Activated CD8-positive, alpha-beta T cell treated with anti-CD3 and anti-CD28 coated beads for 36 hours (primary cell): ENCODE data around the gene CSNK2A3. TPM values are rescaled to one million over a fixed set of nuclear protein-coding genes. Genes with fewer than 3 reads are reported as not detected.

ENCODE experiments used
- ATAC-seq: fragments of 200-7000 bp; cut with Tn5 transposase; one replicate; pipeline ENCODE4 v1.10.0; 2021; ENCODE audit warnings: mild to moderate bottlenecking, moderate library complexity
- CTCF ChIA-PET: fragments of 350-600 bp; sonication (Branson Sonifier 250); formaldehyde crosslinking; loops from one replicate; lab custom pipeline; 2021; ENCODE audit warnings: antibody characterized with exemption; lab: Charles Lee
- POLR2A ChIA-PET: fragments of 350-600 bp; sonication (Branson Sonifier 250); formaldehyde crosslinking; loops from one replicate; lab custom pipeline; 2021; ENCODE audit warnings: antibody characterized with exemption; lab: Charles Lee
- DNase-seq: peaks from one replicate; pipeline ENCODE4 v3.0.0-alpha.2; 2020
- H3K27ac Mint-ChIP-seq: one replicate; pipeline ENCODE4 v1.8.0; 2021; ENCODE audit warnings: mild to moderate bottlenecking, mixed read lengths
- H3K27me3 Mint-ChIP-seq: one replicate; pipeline ENCODE4 v1.8.0; 2021; ENCODE audit warnings: mixed read lengths
- H3K36me3 Mint-ChIP-seq: one replicate; pipeline ENCODE4 v1.8.0; 2021; ENCODE audit warnings: low read depth, mixed read lengths
- H3K4me1 Mint-ChIP-seq: one replicate; pipeline ENCODE4 v1.8.0; 2021; ENCODE audit warnings: low read depth, mixed read lengths
- H3K4me3 Mint-ChIP-seq: one replicate; pipeline ENCODE4 v1.8.0; 2021; ENCODE audit warnings: mild to moderate bottlenecking, moderate library complexity, mixed read lengths
- H3K9me3 Mint-ChIP-seq: one replicate; pipeline ENCODE4 v1.8.0; 2021; ENCODE audit warnings: mixed read lengths
- CTCF ChIP-seq: fragments of 200-600 bp; IDR thresholded peaks from one replicate; pipeline ENCODE4 v1.8.0; 2022; ENCODE audit warnings: antibody characterized with exemption, mild to moderate bottlenecking
- intact Hi-C: fragments of 100-400 bp; cut with micrococcal nuclease; formaldehyde crosslinking; loops from one replicate; pipeline ENCODE4 v1.10.0; 2022
- total RNA-seq, 2 experiments: library from RNA; stranded (reverse); gene quantifications; one replicate each; pipeline ENCODE4 v1.2.3, GENCODE V29; 2021

CSNK2A3 gene
- total RNA-seq, 2 experiments from 2014 or later = 4.2 to 5.4 TPM

GRCh38 chr11:11349106-11349825, 3.8 kb downstream of the CSNK2A3 start:
- H3K36me3 Mint-ChIP-seq = no peaks in the 10 kb centered on the region
- H3K9me3 Mint-ChIP-seq = no peaks in the 10 kb centered on the region
- no peak overlapping the region for H3K4me3 Mint-ChIP-seq
- no peak for TF ChIP-seq CTCF
- no peak for ATAC-seq
- ChIA-PET POLR2A (no interaction called here), CTCF (no interaction called here)
- intact Hi-C loops = no loop called here
- H3K4me1 Mint-ChIP-seq = no peaks in the 10 kb centered on the region
- no peak for DNase-seq
- no peak overlapping the region for H3K27ac Mint-ChIP-seq
- peaks cover 3% of the 10 kb centered on the region for H3K27me3 Mint-ChIP-seq

- H3K27me3 Mint-ChIP-seq = peaks cover 5% of the 10 kb centered on the region
- H3K4me3 Mint-ChIP-seq = no peak overlapping the region
- H3K27ac Mint-ChIP-seq = no peak overlapping the region
- H3K9me3 Mint-ChIP-seq = no peaks in the 10 kb centered on the region
- H3K4me1 Mint-ChIP-seq = no peaks in the 10 kb centered on the region
- DNase-seq (no peak), ATAC-seq (no peak)
- no peak for TF ChIP-seq CTCF
- no peaks in the 10 kb centered on the region for H3K36me3 Mint-ChIP-seq
- ChIA-PET CTCF (no interaction called here), POLR2A (no interaction called here)
- intact Hi-C loops = no loop called here
These were observed 4.7 kb downstream of the CSNK2A3 start for GRCh38 chr11:11348303-11348702.

GRCh38 chr11:11347592-11347991, 5.5 kb downstream of the CSNK2A3 start:
- H3K27ac Mint-ChIP-seq = no peak overlapping the region
- H3K36me3 Mint-ChIP-seq = no peaks in the 10 kb centered on the region
- no peak for DNase-seq
- intact Hi-C loops = no loop called here
- ChIA-PET CTCF (no interaction called here), POLR2A (no interaction called here)
- no peak for ATAC-seq
- TF ChIP-seq CTCF = no peak
- H3K4me1 Mint-ChIP-seq = no peaks in the 10 kb centered on the region
- peaks cover 5% of the 10 kb centered on the region for H3K27me3 Mint-ChIP-seq
- H3K9me3 Mint-ChIP-seq = no peaks in the 10 kb centered on the region
- no peak overlapping the region for H3K4me3 Mint-ChIP-seq

GRCh38 chr11:11346303-11346702, 6.7 kb downstream of the CSNK2A3 start:
- Mint-ChIP-seq H3K27ac (no peak overlapping the region), H3K4me1 (no peaks in the 10 kb centered on the region), H3K4me3 (no peak overlapping the region), H3K36me3 (no peaks in the 10 kb centered on the region), H3K27me3 (peaks cover 5% of the 10 kb centered on the region), H3K9me3 (no peaks in the 10 kb centered on the region)
- ChIA-PET CTCF (interaction anchor here (1.1 kb wide), 1 partner anchor 243 kb away, joined by 3 read pairs; no protein-coding TSS in a partner anchor), POLR2A (interaction anchor here (1.0 kb wide), 1 partner anchor 17 kb away, joined by 3 read pairs; no protein-coding TSS in a partner anchor)
- TF ChIP-seq CTCF = no peak
- intact Hi-C loops = no loop called here
- DNase-seq = no peak
- no peak for ATAC-seq

DNA sequence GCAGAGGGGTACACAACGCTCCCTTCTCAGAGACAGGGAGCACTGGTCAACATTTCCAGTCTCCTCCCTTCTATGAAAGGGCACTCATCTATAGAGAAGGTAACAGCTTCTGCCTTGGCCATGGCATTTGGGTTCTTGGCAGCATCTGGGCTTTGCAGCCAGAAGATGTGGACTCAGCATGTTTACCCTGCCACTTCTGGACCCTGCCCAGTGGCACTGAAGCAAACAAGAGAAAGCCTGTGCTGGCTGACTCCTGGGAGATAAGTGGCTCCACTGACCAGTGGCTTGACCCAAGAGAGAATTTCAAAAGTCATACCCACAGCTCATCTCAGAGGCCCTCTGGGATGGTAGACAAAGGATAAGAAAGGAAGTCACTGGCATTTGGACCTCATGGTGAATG, 8.0 kb downstream of the CSNK2A3 start:
- no peak for TF ChIP-seq CTCF
- H3K9me3 Mint-ChIP-seq = no peaks in the 10 kb centered on the region
- H3K4me1 Mint-ChIP-seq = no peaks in the 10 kb centered on the region
- ChIA-PET CTCF (no interaction called here), POLR2A (no interaction called here)
- DNase-seq (no peak), ATAC-seq (no peak)
- no peak overlapping the region for H3K27ac Mint-ChIP-seq
- no peak overlapping the region for H3K4me3 Mint-ChIP-seq
- intact Hi-C loops = no loop called here
- no peaks in the 10 kb centered on the region for H3K36me3 Mint-ChIP-seq
- peaks cover 5% of the 10 kb centered on the region for H3K27me3 Mint-ChIP-seq
